NCI-H146 treated with DMSO at 0.1 percent for 48 hours (cell line): ENCODE measurements around the gene ST6GAL1.
A peak's percentile ranks its signal among the peaks of the same experiment; 100 is the strongest.
"Not testable (repeated sequence)": the region's sequence is repeated elsewhere in the genome, so short reads cannot be mapped to it uniquely, and the experiment has no call there.

ENCODE experiments used
- DNase-seq: peaks from one replicate; lab custom pipeline; 2025; ENCODE audit not compliant: unreplicated experiment; lab: John Stamatoyannopoulos, UW

ST6GAL1 gene

DNA sequence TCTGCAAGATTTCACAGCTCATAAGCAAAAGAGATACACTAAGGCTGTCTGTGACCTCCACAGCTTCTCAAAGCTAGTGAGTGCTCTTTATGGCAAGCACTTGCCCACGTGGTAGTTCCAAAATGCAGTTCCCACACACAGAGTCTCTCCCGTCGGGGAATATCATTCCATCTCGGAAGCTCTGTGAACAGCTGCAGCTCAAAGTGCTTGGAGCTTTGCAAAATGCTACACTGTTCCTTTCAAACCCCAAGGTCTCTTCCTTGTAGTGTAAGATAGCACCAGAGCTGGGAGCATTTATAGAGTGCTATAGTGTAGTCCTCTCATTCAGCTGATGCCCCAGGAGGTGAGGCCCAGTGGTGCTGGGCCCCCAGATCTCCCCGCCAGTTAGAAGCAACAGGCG lies 36.1 kb downstream of the ST6GAL1 start:
- no peak for DNase-seq

DNA sequence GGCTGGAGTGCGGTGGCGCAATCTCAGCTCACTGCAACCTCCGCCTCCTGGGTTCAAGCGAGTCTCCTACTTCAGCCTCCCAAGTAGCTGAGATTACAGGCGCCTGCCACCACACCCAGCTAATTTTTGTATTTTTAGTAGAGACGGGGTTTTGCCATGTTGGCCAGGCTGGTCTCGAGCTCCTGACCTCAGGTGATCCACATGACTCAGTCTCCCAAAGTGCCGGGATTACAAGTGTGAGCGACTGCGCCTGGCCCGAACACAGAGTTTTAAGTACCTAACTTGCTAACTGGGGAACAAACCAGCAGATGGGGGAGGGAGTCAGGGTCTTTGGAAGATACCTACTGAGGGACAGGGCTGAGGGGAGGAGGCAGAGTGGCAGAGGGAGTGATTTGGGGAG lies 36.9 kb downstream of the ST6GAL1 start:
- DNase-seq, result not testable (repeated sequence)

DNA sequence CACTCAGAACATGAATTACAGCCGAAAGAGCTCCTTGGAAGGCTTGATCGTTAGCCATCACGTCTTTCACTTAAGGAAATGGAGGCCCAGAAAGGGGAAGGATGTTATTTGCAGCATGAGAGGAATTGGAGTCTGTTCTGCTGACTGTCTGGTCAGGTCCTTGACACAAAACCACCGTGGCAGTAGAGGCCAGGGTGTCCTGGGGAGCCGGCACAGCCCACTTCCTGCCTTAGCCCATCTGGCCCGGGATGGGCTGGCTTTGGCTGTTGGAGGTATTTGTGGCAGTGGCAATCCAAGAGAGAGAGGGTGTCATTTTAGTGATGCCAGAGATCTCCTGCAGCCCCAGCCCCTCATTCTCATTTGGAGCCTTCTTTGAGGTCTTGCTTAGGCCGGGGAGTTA lies 37.4 kb downstream of the ST6GAL1 start:
- no peak for DNase-seq

DNA sequence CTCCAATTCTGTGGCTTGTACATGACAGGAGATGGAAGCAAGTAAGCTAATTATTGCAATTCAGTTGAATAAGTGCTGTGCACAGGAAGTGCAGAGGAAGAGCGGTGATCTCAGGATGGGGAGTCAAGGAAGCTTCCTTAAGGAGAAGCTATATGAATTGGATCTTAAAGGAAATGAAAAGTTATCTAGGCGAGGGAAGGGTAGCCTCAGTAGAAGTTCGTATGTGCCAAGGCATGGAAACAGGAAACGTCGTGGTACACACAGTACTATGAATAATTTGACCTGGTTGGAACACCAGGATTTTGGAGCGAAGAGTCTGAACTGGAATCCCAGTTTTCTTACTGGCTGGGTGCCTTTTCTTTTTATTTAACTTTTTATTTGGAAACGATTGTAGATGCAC lies 39.3 kb downstream of the ST6GAL1 start:
- DNase-seq, result no peak

GRCh38 chr3:186971106-186971505 lies 40.8 kb downstream of the ST6GAL1 start:
- DNase-seq, result not testable (repeated sequence)

DNA sequence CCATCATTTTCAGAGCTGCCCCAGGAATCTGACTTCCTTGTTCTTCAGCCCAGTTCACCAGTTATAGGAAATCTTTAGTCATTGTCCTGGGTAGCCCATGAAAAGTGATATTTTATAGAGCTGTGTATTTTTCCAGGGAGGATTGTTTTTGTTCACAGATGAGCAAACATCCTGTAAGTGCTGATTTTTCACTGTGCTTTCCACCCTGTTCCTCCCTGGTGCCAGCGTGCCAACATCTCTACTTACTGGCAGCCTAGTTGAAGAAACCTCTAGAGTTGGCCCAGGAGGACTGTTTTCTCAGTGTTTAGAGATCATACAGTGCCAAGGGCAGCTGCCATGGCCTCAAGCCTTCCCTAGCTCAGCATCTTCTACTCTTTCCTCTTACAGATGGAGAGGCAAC lies 41.3 kb downstream of the ST6GAL1 start:
- DNase-seq, result no peak

GRCh38 chr3:186973702-186974101 lies 43.4 kb downstream of the ST6GAL1 start:
- no peak for DNase-seq

DNA sequence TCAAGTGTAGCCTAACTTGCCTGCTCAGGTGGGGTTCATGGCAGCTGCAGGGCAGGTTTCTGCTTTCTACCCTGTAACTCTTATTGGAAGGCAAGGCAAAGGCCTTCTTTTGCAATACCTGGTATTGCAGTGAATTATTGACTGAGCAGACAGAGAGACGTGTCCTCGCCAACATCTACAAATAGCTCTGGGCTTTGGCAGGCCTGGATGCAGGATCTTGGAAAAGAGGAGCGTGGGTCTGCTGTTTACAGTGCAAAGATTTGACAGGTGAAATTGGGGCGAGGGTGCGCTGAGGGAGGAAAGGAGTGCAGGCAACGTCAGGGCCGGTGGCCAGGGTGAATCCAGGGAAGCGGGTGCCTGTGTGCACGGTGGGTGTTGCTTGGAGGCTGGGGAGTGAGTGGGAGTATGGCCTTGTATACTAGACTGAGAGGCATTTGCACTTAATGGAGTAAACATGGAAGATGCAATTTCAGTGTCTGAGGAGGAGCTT lies 44.5 kb downstream of the ST6GAL1 start:
- no peak for DNase-seq

- no peak for DNase-seq
Observed at GRCh38 chr3:186975726-186976125, 45.4 kb downstream of the ST6GAL1 start.

- peak; percentile 14 for DNase-seq
Observed at GRCh38 chr3:186976837-186977750, 46.8 kb downstream of the ST6GAL1 start.

DNA sequence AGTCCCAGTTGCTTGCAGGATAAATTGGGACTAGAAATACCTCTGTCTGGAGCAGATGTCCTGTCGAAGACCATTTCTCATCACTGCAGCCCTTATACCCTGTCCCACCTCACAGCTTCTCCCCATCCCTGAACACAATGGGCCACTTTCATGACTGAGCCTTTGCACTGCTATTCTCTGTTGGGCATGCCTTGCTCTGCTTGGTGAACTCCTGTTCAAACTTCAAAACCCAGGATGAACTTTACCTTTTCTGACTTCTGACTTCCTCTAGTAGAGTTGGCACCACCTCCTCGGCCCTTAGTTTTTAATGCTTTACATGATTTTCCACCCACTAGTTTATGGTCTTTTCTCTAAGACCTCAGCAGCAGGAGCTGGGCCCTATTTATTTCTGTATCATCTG lies 48.4 kb downstream of the ST6GAL1 start:
- DNase-seq, result no peak

DNA sequence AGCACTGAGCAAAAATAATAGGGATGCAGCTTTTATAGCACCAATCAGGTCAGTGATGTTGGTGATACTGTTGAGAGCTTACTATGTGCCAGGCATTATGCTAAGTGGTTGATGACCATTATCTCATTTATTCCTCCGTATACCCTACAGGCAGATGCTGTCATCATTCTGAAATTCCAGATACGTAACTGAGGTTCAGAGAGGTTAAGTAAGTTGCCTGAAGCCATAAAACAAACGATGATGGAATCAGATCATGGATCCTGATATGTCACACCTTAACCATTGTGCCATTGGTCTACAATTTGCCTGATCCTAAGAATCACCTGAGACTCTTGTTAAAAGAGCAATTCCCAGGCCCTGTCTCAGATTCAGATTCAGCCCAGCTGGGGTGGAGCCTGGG lies 49.5 kb downstream of the ST6GAL1 start:
- no peak for DNase-seq

DNA sequence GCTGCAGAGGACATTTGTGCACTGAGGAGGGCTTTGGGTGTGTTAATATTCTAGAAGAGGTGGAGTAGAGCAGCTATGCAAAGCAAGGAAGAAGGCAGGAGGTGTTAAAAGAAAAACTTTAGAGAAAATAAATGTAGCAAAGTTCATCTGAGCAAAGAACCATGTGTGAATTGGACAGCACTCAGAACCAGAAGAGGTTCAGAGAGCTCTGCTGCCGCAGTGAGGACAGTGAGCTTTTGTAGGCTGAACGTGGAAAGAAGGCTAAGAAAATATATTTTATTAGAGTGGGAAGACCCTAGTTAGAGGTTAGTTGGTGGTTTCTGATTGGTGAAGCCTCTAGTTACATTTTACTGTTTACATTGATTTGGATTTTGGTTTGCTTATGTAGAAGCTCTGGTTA lies 50.7 kb downstream of the ST6GAL1 start:
- DNase-seq, result no peak

GRCh38 chr3:186983659-186984058 lies 53.3 kb downstream of the ST6GAL1 start:
- no peak for DNase-seq

DNA sequence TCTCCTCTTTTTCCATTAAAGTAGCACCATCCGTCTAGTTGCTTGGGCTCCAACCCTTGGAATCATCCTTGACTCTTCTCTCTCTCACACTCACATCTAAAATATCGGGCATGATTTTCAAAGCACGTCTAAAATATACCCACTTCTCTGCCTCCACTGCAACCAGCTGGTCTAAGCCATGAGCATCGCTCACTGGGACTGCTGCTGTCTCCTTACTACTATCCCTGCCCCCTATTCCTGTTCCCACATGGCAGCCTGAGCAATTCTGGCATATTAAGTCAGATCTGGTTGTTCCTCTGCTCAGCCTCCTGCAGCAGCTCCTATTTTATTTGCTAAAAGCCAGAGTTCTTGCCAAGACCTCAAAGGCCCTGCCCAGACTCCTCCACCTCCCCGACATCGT lies 53.7 kb downstream of the ST6GAL1 start:
- no peak for DNase-seq

- DNase-seq, result no peak
Observed at GRCh38 chr3:186985661-186986364, 55.5 kb downstream of the ST6GAL1 start.

DNA sequence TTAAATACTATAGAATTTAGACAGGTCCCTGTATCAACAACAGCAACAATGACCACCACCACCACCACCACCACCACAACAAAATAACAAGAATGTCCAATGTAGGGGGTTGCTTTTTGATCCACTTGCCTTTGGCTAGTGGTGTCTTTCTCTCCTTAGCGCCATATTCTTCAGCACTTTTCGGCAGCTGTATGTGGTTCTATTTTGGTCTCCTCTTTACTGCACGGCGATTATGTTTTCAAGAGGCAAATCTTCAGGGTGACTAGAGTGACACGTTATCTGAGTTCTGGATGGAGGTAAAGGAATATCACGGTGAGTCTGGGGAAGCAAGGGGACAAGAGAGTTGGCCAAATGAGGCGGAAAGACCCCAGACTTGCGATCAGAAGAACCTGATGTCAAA lies 56.1 kb downstream of the ST6GAL1 start:
- DNase-seq, result no peak

- no peak for DNase-seq
Observed at GRCh38 chr3:186986816-186987215, 56.5 kb downstream of the ST6GAL1 start.

- DNase-seq, result no peak
Observed at GRCh38 chr3:186988806-186989205, 58.5 kb downstream of the ST6GAL1 start.

GRCh38 chr3:186989429-186989828 lies 59.1 kb downstream of the ST6GAL1 start:
- no peak for DNase-seq

DNA sequence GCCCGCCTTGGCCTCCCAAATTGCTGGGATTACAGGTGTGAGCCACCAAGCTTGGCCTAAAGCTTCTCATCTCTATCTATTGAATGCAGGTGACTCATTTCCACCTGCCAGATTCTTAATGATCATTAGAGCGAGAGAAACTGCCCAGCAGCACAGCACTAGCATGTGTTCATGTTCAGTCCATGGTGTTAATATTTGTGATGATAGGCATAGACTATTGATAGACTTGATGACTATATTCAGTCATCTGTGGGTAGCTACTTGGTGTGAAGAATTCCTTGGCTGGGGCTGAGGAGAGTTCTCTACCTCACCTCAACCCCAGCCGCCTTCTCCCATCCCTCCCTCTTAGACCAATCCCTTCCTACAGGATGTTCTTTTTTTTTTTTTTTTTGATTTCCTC lies 60.0 kb downstream of the ST6GAL1 start:
- no peak for DNase-seq

DNA sequence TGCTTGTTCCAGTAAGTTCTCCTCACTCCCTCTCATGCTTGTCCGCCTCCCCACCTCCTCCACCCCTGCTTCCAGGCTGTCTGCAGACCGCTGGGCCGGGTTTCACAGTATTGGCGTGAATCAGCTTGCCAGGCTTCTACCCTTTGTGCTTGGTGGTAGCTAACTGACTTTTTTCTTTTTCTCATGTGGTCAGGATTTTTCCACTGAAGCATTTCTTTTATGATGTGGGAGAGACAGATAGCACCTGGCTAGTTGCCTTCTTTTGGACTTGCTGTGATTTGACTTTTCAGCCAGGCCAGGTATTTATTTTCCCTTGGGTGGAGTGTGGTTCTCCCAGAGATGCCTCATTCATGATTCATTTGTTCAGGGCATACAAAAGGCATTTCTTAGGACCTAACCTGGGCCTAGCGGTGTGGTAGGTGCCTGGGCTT lies 60.6 kb downstream of the ST6GAL1 start:
- DNase-seq, result no peak
